Smooth muscle cell (in vitro differentiated cells): ENCODE results near the gene SEBOX. TPM values are rescaled to one million over a fixed set of nuclear protein-coding genes. Genes with fewer than 3 reads are reported as not detected.

ENCODE experiments used
- DNase-seq: peaks from one replicate; lab custom pipeline; 2025; ENCODE audit not compliant: unreplicated experiment; lab: John Stamatoyannopoulos, UW
- H2AFZ ChIP-seq: fragments of 200-600 bp; sonication (generic); 2 replicates; pipeline ENCODE4 v1.6.0; 2016; ENCODE audit warnings: antibody characterized with exemption, low read depth, mild to moderate bottlenecking
- H3F3A ChIP-seq: fragments of 200-600 bp; sonication (generic); 2 replicates; pipeline ENCODE4 v1.6.0; 2017; ENCODE audit warnings: antibody characterized with exemption, low read depth
- H3K27ac ChIP-seq: fragments of 200-600 bp; sonication (generic); 2 replicates; pipeline ENCODE4 v1.5.1; 2016; ENCODE audit warnings: low read depth, mild to moderate bottlenecking
- H3K27me3 ChIP-seq: fragments of 200-600 bp; sonication (generic); 2 replicates; pipeline ENCODE4 v1.6.1; 2016; ENCODE audit warnings: low read depth, mild to moderate bottlenecking
- H3K36me3 ChIP-seq: fragments of 200-600 bp; sonication (generic); 2 replicates; pipeline ENCODE4 v1.5.1; 2016; ENCODE audit warnings: low read depth
- H3K4me1 ChIP-seq: fragments of 200-600 bp; sonication (generic); 2 replicates; pipeline ENCODE4 v1.5.1; 2016; ENCODE audit warnings: low read depth
- H3K4me2 ChIP-seq: fragments of 200-600 bp; sonication (generic); 2 replicates; pipeline ENCODE4 v1.6.0; 2016; ENCODE audit warnings: mild to moderate bottlenecking
- H3K4me3 ChIP-seq: fragments of 200-600 bp; sonication (generic); 2 replicates; pipeline ENCODE4 v1.5.1; 2016; ENCODE audit warnings: mild to moderate bottlenecking
- H3K79me2 ChIP-seq: fragments of 200-600 bp; sonication (generic); 2 replicates; pipeline ENCODE4 v1.6.0; 2016; ENCODE audit warnings: low read depth, mild to moderate bottlenecking
- H3K9ac ChIP-seq: fragments of 200-600 bp; sonication (generic); 2 replicates; pipeline ENCODE4 v1.6.0; 2016; ENCODE audit warnings: low read depth
- H3K9me3 ChIP-seq: fragments of 200-600 bp; sonication (generic); replicated peaks from 2 replicates; pipeline ENCODE4 v1.5.1; 2016; ENCODE audit warnings: low read depth
- H4K20me1 ChIP-seq: fragments of 200-600 bp; sonication (generic); 2 replicates; pipeline ENCODE4 v1.6.0; 2016; ENCODE audit warnings: low read depth
- WGBS: methylation state at CpG from one replicate; pipeline ENCODE4 v1.1.7; 2016; ENCODE audit warnings: low lambda C conversion rate; 5-methylcytosine and 5-hydroxymethylcytosine counted together
- polyA plus RNA-seq: library from polyadenylated mRNA; unstranded; fragments of >200 nt; fragmentation: Nextera tagmentation; extraction: Ambion mirVana; gene quantifications from 2 replicates; pipeline ENCODE4 v1.2.1, GENCODE V29; 2016
- total RNA-seq: library from RNA; depleted of rRNA; stranded (reverse); fragments of >200 nt; gene quantifications from 2 replicates; pipeline ENCODE4 v1.2.3, GENCODE V29; 2014
- TF ChIP-seq, protein P1 (sequence below): fragments of 200-600 bp; sonication (generic); IDR thresholded peaks from 2 replicates; pipeline ENCODE4 v1.5.1; 2017; ENCODE audit warnings: borderline replicate concordance, mild to moderate bottlenecking, antibody characterized with exemption; ENCODE audit not compliant: insufficient read depth, poor library complexity, severe bottlenecking

SEBOX gene
- total and polyA plus RNA-seq, 2 experiments from 2014 or later, result not detected

DNA sequence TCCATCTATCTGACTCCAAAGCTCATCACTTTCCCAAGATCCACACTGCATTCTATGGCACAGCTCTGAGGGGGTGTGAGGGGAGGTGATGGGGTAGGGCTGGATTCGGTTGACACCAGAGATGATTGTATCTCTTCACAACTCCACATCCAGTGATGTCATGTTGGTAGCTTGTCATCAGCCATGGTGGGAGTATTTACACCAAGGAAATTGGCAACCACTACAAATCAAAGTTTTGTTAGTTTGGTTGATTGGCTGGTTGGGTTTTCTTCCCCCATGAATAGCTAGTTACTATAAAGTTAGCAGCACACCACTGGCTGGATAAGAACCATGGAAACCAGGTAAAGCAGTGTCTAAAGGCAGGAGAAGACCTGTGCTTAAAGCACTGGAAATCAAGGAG, 26.0 kb upstream of the SEBOX start:
- H3K9me3 ChIP-seq, result no peaks in the 10 kb centered on the region
- no peak overlapping the region for H2AFZ ChIP-seq
- peaks cover 8% of the 10 kb centered on the region for H3K36me3 ChIP-seq
- H3K79me2 ChIP-seq, result no peaks in the 10 kb centered on the region
- no peak for DNase-seq
- H4K20me1 ChIP-seq, result peaks cover 4% of the 10 kb centered on the region
- no peaks in the 10 kb centered on the region for H3K4me1 ChIP-seq
- WGBS, result 87% methylated on average over 1 of the region's 1 CpG
- peaks cover 7% of the 10 kb centered on the region for H3F3A ChIP-seq
- no peak overlapping the region for H3K27ac ChIP-seq
- H3K27me3 ChIP-seq, result no peaks in the 10 kb centered on the region
- H3K9ac ChIP-seq, result no peak overlapping the region
- TF ChIP-seq, protein P1, sequence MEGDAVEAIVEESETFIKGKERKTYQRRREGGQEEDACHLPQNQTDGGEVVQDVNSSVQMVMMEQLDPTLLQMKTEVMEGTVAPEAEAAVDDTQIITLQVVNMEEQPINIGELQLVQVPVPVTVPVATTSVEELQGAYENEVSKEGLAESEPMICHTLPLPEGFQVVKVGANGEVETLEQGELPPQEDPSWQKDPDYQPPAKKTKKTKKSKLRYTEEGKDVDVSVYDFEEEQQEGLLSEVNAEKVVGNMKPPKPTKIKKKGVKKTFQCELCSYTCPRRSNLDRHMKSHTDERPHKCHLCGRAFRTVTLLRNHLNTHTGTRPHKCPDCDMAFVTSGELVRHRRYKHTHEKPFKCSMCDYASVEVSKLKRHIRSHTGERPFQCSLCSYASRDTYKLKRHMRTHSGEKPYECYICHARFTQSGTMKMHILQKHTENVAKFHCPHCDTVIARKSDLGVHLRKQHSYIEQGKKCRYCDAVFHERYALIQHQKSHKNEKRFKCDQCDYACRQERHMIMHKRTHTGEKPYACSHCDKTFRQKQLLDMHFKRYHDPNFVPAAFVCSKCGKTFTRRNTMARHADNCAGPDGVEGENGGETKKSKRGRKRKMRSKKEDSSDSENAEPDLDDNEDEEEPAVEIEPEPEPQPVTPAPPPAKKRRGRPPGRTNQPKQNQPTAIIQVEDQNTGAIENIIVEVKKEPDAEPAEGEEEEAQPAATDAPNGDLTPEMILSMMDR, result no peak
- H3K4me2 ChIP-seq, result no peak overlapping the region
- no peak overlapping the region for H3K4me3 ChIP-seq

- no peaks in the 10 kb centered on the region for H3K27me3 ChIP-seq
- no peak for DNase-seq
- H3K4me1 ChIP-seq, result no peaks in the 10 kb centered on the region
- H4K20me1 ChIP-seq, result peaks cover 7% of the 10 kb centered on the region
- no peak overlapping the region for H3K4me3 ChIP-seq
- H3F3A ChIP-seq, result peaks cover 7% of the 10 kb centered on the region
- no peaks in the 10 kb centered on the region for H3K79me2 ChIP-seq
- no peak overlapping the region for H3K9ac ChIP-seq
- H2AFZ ChIP-seq, result no peak overlapping the region
- H3K27ac ChIP-seq, result no peak overlapping the region
- WGBS, result 83% methylated on average over 2 of the region's 2 CpGs
- TF ChIP-seq, protein P1, result no peak
- no peak overlapping the region for H3K4me2 ChIP-seq
- peaks cover 8% of the 10 kb centered on the region for H3K36me3 ChIP-seq
- H3K9me3 ChIP-seq, result no peaks in the 10 kb centered on the region
Measured at GRCh38 chr17:28390563-28390962, 25.6 kb upstream of the SEBOX start.

DNA sequence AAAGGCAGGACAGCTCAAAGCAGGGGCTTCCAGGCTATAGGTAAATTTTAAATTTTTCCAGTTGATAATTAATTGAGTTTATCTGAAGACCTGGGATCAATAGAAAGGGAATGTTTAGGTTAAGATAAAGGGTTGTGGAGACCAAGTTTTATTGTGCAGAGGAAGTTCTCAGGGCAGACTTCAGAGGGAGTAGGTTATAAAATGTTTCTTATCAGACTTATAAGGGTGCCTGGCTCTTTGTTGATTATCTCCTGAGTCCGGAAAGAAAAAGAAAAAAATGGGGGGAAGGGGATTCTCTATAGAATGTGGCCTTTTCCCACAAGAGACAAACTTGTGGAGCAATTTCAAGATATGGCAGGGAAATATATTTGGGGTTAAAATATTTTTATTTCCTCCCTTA, 25.1 kb upstream of the SEBOX start:
- TF ChIP-seq, protein P1, result no peak
- WGBS, result 35% methylated on average over 1 of the region's 1 CpG
- Histone ChIP-seq H3K9me3 (no peaks in the 10 kb centered on the region), H3K9ac (no peak overlapping the region), H3K4me2 (no peak overlapping the region), H3K27me3 (no peaks in the 10 kb centered on the region), H3K27ac (no peak overlapping the region), H3K4me3 (no peak overlapping the region), H3F3A (peaks cover 7% of the 10 kb centered on the region), H4K20me1 (peaks cover 7% of the 10 kb centered on the region), H2AFZ (no peak overlapping the region), H3K4me1 (no peaks in the 10 kb centered on the region), H3K79me2 (no peaks in the 10 kb centered on the region), H3K36me3 (peaks cover 8% of the 10 kb centered on the region)
- DNase-seq, result no peak

DNA sequence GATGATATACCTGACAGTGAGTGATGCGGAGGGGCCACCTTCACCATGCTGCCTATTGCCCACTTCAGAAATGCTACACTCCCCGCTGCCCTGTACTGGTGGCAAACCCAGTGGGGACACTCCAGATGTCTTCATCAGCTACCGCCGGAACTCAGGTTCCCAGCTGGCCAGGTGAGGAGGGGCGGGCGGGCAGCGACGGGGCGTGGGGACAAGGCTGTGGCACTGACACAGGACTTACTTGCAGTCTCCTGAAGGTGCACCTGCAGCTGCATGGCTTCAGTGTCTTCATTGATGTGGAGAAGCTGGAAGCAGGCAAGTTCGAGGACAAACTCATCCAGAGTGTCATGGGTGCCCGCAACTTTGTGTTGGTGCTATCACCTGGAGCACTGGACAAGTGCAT, 23.1 kb upstream of the SEBOX start:
- Histone ChIP-seq H2AFZ (no peak overlapping the region), H3K4me1 (no peaks in the 10 kb centered on the region), H3K27me3 (peaks cover 13% of the 10 kb centered on the region), H3K36me3 (peaks cover 8% of the 10 kb centered on the region), H4K20me1 (peaks cover 18% of the 10 kb centered on the region), H3K27ac (no peak overlapping the region), H3K79me2 (no peaks in the 10 kb centered on the region), H3F3A (peaks cover 7% of the 10 kb centered on the region), H3K9ac (no peak overlapping the region), H3K9me3 (no peaks in the 10 kb centered on the region), H3K4me3 (no peak overlapping the region), H3K4me2 (no peak overlapping the region)
- TF ChIP-seq, protein P1, result no peak
- 92% methylated on average over 11 of the region's 11 CpGs for WGBS
- no peak for DNase-seq
